Activated CD4-positive, alpha-beta T cell treated with anti-CD3 and anti-CD28 coated beads for 36 hours (primary cell): Measurements from ENCODE around the gene MN1. TPM values are rescaled to one million over a fixed set of nuclear protein-coding genes. Genes with fewer than 3 reads are reported as not detected.

Source experiments
- ATAC-seq: fragments of 200-7000 bp; cut with Tn5 transposase; one replicate; pipeline ENCODE4 v1.10.0; 2021; ENCODE audit warnings: mild to moderate bottlenecking, moderate library complexity
- CTCF ChIA-PET: fragments of 350-600 bp; sonication (Branson Sonifier 250); formaldehyde crosslinking; loops from one replicate; lab custom pipeline; 2021; ENCODE audit warnings: antibody characterized with exemption; lab: Charles Lee
- POLR2A ChIA-PET: fragments of 350-600 bp; sonication (Branson Sonifier 250); formaldehyde crosslinking; loops from one replicate; lab custom pipeline; 2021; ENCODE audit warnings: antibody characterized with exemption, inconsistent platforms; lab: Charles Lee
- DNase-seq: peaks from one replicate; pipeline ENCODE4 v3.0.0-alpha.2; 2020
- H3K27ac Mint-ChIP-seq: one replicate; pipeline ENCODE4 v1.8.0; 2021; ENCODE audit warnings: mixed read lengths
- H3K27me3 Mint-ChIP-seq: one replicate; pipeline ENCODE4 v1.8.0; 2021; ENCODE audit warnings: mixed read lengths
- H3K36me3 Mint-ChIP-seq: one replicate; pipeline ENCODE4 v1.8.0; 2021; ENCODE audit warnings: low read depth, mixed read lengths
- H3K4me1 Mint-ChIP-seq: one replicate; pipeline ENCODE4 v1.8.0; 2021; ENCODE audit warnings: mixed read lengths
- H3K4me3 Mint-ChIP-seq: one replicate; pipeline ENCODE4 v1.8.0; 2021; ENCODE audit warnings: mild to moderate bottlenecking, moderate library complexity, mixed read lengths
- H3K9me3 Mint-ChIP-seq: one replicate; pipeline ENCODE4 v1.8.0; 2021; ENCODE audit warnings: low read depth, mixed read lengths
- intact Hi-C, 2 experiments: fragments of 100-400 bp; cut with DNase I in 1 of 2; cut with micrococcal nuclease in 1 of 2; formaldehyde crosslinking; loops; one replicate each; pipeline versions ENCODE4 v1.14.2 to v1.15.1; 2022 to 2024; cut with DNase I, micrococcal nuclease
- total RNA-seq, 2 experiments: library from RNA; stranded (reverse); gene quantifications; one replicate each; pipeline ENCODE4 v1.2.3, GENCODE V29; 2021

MN1 gene
- total RNA-seq, 2 experiments from 2014 or later, result 0.05 to 0.12 TPM

GRCh38 chr22:27797520-27798391 is 3.8 kb downstream of the MN1 start:
- ChIA-PET POLR2A (no interaction called here), CTCF (no interaction called here)
- no peak overlapping the region for H3K27ac Mint-ChIP-seq
- ATAC-seq (no peak), DNase-seq (no peak)
- no peak overlapping the region for H3K4me3 Mint-ChIP-seq
- intact Hi-C loops, result no loop called here
- H3K4me1 Mint-ChIP-seq, result peaks cover 6% of the 10 kb centered on the region
- H3K9me3 Mint-ChIP-seq, result no peaks in the 10 kb centered on the region
- peaks cover 2% of the 10 kb centered on the region for H3K27me3 Mint-ChIP-seq
- H3K36me3 Mint-ChIP-seq, result no peaks in the 10 kb centered on the region

DNA sequence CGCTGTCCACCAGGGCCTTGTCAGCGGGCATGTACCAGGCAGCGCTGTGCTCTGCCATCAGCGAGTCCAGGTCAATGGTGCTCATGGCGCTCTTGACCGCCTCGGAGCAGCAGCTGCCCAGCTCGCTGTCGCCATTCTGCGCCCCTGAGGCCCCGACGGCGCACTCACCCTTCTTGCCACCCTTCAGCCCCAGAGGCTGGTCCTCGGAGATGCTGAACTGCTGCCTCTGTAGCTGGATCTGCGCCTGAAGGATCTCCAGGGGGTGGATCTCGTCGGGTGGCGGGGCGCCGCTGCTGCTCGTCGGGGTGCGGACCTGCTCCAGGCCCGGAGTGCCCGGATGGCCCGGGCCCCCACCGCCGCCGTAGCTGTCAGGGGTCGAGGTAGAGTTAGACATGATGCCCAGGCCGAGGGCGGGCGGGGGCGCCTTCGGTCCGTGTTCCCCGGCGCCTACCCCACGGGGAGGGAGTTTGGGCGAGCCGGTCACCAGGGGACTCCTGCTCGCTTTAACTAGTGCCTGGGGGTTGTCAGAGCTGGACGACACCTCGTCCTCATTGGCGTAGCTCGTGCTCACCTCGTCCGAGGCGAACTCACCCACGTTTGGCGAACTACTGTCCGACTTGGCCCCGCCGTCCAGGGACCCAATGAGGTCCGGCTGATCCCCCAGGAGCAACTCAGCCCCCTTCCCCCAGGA is 4.6 kb downstream of the MN1 start:
- POLR2A ChIA-PET, result no interaction called here
- no peak overlapping the region for H3K4me3 Mint-ChIP-seq

DNA sequence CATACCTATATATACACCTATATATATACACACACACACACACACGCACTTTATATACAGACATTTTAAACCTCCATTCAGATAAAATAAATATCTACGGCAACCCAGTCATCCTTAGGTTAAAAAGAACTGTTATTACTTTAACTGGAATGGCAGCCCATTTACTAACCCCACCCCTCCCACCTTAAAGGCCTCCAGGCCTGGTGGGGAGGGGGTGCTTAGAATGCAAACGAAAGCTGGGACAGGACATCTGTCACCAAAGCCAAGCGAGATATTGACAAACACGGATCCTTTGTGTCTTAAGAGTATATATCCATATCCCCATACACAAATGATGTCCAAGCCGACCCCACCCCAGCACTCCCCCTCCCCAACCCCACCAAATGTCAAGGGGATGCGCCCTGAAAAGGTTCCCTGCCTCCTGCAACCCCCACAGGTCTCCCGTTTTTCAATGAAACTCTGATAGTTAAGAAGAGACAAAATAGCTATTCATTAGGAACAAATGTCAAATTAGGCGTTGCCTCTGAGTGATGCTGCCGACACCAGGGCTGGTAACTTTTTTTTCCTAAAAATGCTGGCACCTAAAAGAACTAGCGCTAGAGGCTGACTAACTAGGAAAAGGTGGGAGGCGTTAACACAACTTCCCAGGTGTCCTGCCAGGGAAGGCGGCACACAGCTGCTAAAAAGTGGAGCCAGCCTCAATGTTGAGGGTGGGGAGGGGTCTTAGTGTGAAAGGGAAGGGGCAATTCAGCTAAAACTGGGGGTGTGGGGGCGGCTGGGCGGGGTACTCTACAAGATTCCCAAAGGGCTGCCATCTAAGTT is 5.6 kb downstream of the MN1 start:
- Mint-ChIP-seq H3K9me3 (no peaks in the 10 kb centered on the region), H3K27me3 (no peaks in the 10 kb centered on the region), H3K27ac (no peak overlapping the region), H3K4me3 (no peak overlapping the region), H3K36me3 (no peaks in the 10 kb centered on the region), H3K4me1 (no peaks in the 10 kb centered on the region)
- CTCF ChIA-PET, result interaction anchor here (0.7 to 1.2 kb wide), 2 partner anchors 18 to 506 kb away, joined by 3 read pairs; no protein-coding TSS in a partner anchor
- intact Hi-C loops, result no loop called here
- POLR2A ChIA-PET, result interaction anchor here (0.7 kb wide), 1 partner anchor 37 kb away, joined by 5 read pairs; no protein-coding TSS in a partner anchor
- ATAC-seq, result no peak
- no peak for DNase-seq

More for the DNA sequence above, 4.6 kb downstream of the MN1 start:
- no peak for DNase-seq
- Mint-ChIP-seq H3K36me3 (no peaks in the 10 kb centered on the region), H3K9me3 (no peaks in the 10 kb centered on the region), H3K27ac (no peak overlapping the region), H3K27me3 (no peaks in the 10 kb centered on the region), H3K4me1 (no peaks in the 10 kb centered on the region)
- intact Hi-C loops, result no loop called here
- ATAC-seq, result no peak
- CTCF ChIA-PET, result interaction anchor here (0.7 to 1.2 kb wide), 2 partner anchors 17 to 507 kb away, joined by 3 read pairs; no protein-coding TSS in a partner anchor

- no peaks in the 10 kb centered on the region for H3K27me3 Mint-ChIP-seq
- intact Hi-C loops, result no loop called here
- H3K9me3 Mint-ChIP-seq, result no peaks in the 10 kb centered on the region
- POLR2A ChIA-PET, result no interaction called here
- no peaks in the 10 kb centered on the region for H3K4me1 Mint-ChIP-seq
- no peaks in the 10 kb centered on the region for H3K36me3 Mint-ChIP-seq
- DNase-seq (no peak), ATAC-seq (no peak)
- no peak overlapping the region for H3K4me3 Mint-ChIP-seq
- CTCF ChIA-PET, result no interaction called here
- no peak overlapping the region for H3K27ac Mint-ChIP-seq
Measured at GRCh38 chr22:27795053-27795452, 6.5 kb downstream of the MN1 start.

GRCh38 chr22:27794226-27794625 is 7.3 kb downstream of the MN1 start:
- ChIA-PET POLR2A (no interaction called here), CTCF (no interaction called here)
- Mint-ChIP-seq H3K9me3 (no peaks in the 10 kb centered on the region), H3K4me3 (no peak overlapping the region), H3K27me3 (no peaks in the 10 kb centered on the region), H3K4me1 (no peaks in the 10 kb centered on the region), H3K27ac (no peak overlapping the region), H3K36me3 (no peaks in the 10 kb centered on the region)
- ATAC-seq (no peak), DNase-seq (no peak)
- intact Hi-C loops, result no loop called here

DNA sequence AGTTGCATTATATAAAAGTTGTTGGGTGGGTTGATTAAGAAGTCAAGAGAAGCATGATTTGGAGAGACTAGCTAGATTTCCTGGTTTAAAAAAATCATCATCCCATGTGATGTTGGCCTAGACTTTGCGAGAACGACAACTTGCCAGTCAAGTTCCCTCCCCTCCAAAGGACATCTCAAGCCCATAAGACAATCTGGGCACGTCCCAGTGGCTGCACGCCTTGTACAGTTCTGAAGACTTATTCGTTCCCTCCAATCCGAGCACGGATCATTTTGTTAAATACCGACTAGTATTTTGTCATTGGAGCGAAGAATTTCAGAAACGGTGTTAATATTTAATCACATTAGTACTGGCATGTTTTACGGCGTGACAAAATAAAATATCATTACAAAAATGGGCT is 8.0 kb downstream of the MN1 start:
- POLR2A ChIA-PET, result no interaction called here
- Mint-ChIP-seq H3K4me3 (no peak overlapping the region), H3K27me3 (no peaks in the 10 kb centered on the region), H3K36me3 (no peaks in the 10 kb centered on the region), H3K9me3 (no peaks in the 10 kb centered on the region), H3K4me1 (no peaks in the 10 kb centered on the region), H3K27ac (no peak overlapping the region)
- no peak for ATAC-seq
- intact Hi-C loops, result no loop called here
- CTCF ChIA-PET, result no interaction called here
- no peak for DNase-seq

DNA sequence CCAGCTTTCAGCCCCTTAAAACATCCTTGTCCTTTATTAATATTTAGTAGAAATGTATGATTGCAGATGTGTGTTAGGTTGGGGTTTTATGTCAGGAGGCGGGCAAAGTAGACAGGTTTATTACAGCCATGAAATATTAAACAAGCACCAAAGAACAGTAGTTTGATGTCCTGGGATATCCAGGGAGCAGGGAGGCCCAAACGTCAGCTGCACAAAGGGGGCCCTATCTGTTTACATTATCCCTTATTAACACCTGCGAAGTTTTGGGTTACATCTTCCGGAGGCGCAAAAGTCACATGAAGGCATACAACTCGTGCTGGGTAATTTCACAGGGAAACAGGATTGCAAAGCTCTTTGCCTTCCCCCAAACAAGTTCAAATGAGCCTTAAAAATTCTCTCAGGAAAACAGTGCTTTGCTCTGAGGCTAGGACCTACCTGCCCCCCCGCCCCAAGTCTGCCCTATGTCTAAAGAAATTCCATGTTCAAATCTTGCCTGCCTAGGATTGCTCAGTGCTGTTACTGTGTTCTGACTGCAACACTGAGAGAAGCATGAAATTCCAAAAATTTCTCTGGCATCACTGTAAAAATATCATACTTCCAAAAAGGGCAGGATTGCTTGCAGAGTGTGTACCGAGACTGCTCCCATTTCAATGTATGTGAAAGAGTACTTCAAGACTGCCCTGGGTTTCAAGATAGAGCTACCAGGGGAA is 8.9 kb downstream of the MN1 start:
- DNase-seq (no peak), ATAC-seq (no peak)
- CTCF ChIA-PET, result interaction anchor here (0.6 kb wide), 2 partner anchors 104 to 218 kb away, joined by 4 read pairs; no protein-coding TSS in a partner anchor
- no peaks in the 10 kb centered on the region for H3K36me3 Mint-ChIP-seq
- no peaks in the 10 kb centered on the region for H3K9me3 Mint-ChIP-seq
- H3K4me1 Mint-ChIP-seq, result no peaks in the 10 kb centered on the region
- H3K4me3 Mint-ChIP-seq, result no peak overlapping the region
- H3K27me3 Mint-ChIP-seq, result peaks cover 2% of the 10 kb centered on the region
- intact Hi-C loops, result no loop called here
- POLR2A ChIA-PET, result no interaction called here
- H3K27ac Mint-ChIP-seq, result no peak overlapping the region

DNA sequence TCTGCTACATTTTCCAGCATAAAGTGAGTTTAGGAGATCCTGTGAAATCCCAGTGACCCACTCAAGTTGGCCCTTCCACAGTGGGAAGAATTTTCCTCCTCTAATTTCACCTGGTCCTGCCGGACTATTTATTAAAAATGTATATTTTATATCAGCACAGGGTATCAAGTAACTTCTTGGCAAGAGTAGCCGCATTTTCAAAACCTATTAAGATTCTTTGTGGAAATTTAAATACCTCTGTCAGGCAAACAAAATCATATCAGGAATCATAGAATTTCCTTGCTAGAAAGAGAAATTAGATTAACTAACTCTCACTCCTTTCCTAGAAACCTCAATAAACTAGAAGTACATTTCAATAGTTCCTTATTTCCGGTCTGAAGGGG is 9.7 kb downstream of the MN1 start:
- H3K4me3 Mint-ChIP-seq, result no peak overlapping the region

DNA sequence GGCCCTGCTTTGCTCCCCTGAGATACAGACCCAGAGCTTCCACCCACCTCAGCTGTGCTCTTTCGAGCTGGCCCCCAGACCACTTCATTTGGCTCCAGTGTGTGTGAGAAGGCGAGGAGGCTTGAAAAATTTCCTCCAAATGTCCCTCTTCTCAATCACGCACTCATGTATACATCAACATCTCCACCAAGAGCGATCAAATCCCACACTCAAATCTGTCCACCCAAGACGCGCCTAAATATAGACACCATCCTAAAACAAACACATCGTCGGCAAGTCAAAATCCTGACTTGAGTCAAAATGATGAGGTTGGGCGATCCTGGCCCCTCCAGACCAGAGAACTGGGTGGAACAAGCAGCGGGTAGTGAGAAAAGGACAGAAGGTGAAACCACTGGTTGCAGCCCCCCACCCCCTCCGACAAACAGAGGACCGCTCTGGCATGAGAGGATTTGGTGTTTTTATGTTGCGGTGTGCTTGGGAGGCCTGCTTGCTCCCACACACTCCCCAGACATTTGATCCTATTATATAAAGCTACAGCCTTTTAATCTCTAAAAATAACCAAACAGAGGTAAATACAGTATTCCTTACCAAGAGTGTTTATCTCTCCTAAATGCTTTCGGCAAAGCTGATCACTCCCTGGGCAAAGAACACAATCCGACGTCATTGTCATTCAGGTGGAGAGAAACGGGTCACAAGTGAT is 10.2 kb downstream of the MN1 start:
- Mint-ChIP-seq H3K4me1 (no peaks in the 10 kb centered on the region), H3K27ac (no peak overlapping the region), H3K36me3 (no peaks in the 10 kb centered on the region), H3K9me3 (no peaks in the 10 kb centered on the region), H3K4me3 (no peak overlapping the region), H3K27me3 (peaks cover 2% of the 10 kb centered on the region)
- no peak for DNase-seq
- intact Hi-C loops, result no loop called here
- ChIA-PET CTCF (no interaction called here), POLR2A (no interaction called here)
- no peak for ATAC-seq

More for the DNA sequence above, 9.7 kb downstream of the MN1 start:
- DNase-seq (no peak), ATAC-seq (no peak)
- H3K4me1 Mint-ChIP-seq, result no peaks in the 10 kb centered on the region
- ChIA-PET POLR2A (no interaction called here), CTCF (no interaction called here)
- no peaks in the 10 kb centered on the region for H3K36me3 Mint-ChIP-seq
- intact Hi-C loops, result no loop called here
- no peak overlapping the region for H3K27ac Mint-ChIP-seq
- H3K9me3 Mint-ChIP-seq, result no peaks in the 10 kb centered on the region
- peaks cover 2% of the 10 kb centered on the region for H3K27me3 Mint-ChIP-seq

DNA sequence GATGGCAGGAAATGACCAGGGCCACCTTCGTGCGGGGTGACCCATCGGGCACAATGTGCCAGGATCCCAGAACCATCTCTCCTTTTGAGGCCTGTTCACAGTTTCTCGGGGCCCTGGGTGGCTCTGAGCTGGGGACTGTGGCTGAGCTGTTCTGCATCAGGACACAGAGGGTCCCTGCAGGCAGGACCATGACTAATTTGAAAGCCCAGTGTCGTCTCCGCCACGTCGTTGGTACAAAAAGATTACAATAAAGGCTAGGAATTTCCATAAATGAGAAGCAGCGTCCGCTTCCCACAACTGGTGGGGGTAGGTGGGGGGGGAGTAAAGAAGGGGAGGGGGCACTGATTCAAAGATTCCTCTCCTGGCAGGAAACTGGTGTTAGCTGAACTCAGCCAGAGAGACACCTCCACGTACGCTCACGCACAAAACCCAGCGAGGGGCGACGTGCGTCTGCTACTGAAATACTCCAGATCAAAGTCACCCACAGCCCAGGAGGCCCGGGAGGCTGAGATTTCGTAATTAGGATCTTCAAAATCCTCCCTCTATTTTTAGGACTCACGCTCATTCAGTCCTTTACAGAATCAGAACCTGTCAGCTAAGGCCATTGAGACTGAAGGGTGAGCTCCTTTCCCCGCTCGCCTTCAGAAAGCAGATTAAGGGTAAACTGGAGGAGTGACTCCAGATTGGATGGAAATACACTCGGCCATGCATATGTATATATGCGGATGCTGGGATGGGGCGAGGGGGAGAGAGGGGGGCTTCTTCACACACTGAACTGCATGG is 11.0 kb downstream of the MN1 start:
- no peaks in the 10 kb centered on the region for H3K4me1 Mint-ChIP-seq
- no peak overlapping the region for H3K27ac Mint-ChIP-seq
- ATAC-seq (no peak), DNase-seq (no peak)
- ChIA-PET POLR2A (no interaction called here), CTCF (no interaction called here)
- peaks cover 2% of the 10 kb centered on the region for H3K27me3 Mint-ChIP-seq
- no peaks in the 10 kb centered on the region for H3K36me3 Mint-ChIP-seq
- intact Hi-C loops, result no loop called here
- no peak overlapping the region for H3K4me3 Mint-ChIP-seq
- no peaks in the 10 kb centered on the region for H3K9me3 Mint-ChIP-seq
